Astrocyte (in vitro differentiated cells and primary cell): ENCODE results near the gene AHDC1.

Source experiments
- EZH2 ChIP-seq: IDR thresholded peaks from 2 replicates; pipeline ENCODE4 v1.6.1; 2012; ENCODE audit warnings: mild to moderate bottlenecking, low read length, inconsistent platforms; ENCODE audit not compliant: insufficient read depth
- TF ChIP-seq, protein P1 (sequence below): IDR thresholded peaks from 2 replicates; pipeline ENCODE4 v1.5.1; 2011; ENCODE audit warnings: low read depth, mild to moderate bottlenecking, inconsistent platforms, low read length, moderate library complexity; ENCODE audit not compliant: insufficient read depth

DNA sequence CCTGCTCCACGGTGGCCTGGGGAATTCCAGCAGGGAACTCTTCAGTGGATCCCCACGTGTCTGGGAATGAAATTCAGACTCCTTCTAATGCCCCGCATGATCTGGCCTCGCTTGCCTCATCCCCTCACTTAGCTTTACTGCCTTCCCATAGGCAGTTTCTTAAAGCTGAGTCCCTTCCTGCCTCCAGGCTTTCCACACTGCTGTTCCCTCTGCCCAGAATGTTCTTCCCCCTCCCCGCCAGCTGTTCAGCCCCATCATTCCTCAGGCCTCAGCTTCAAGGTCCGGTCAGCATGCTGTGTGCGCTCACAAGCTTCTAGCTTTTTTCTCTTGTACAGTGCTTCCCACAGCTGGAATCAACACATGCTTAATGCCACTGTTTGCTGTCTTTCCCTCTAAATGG, 59.1 kb downstream of the AHDC1 start:
- TF ChIP-seq, protein P1, sequence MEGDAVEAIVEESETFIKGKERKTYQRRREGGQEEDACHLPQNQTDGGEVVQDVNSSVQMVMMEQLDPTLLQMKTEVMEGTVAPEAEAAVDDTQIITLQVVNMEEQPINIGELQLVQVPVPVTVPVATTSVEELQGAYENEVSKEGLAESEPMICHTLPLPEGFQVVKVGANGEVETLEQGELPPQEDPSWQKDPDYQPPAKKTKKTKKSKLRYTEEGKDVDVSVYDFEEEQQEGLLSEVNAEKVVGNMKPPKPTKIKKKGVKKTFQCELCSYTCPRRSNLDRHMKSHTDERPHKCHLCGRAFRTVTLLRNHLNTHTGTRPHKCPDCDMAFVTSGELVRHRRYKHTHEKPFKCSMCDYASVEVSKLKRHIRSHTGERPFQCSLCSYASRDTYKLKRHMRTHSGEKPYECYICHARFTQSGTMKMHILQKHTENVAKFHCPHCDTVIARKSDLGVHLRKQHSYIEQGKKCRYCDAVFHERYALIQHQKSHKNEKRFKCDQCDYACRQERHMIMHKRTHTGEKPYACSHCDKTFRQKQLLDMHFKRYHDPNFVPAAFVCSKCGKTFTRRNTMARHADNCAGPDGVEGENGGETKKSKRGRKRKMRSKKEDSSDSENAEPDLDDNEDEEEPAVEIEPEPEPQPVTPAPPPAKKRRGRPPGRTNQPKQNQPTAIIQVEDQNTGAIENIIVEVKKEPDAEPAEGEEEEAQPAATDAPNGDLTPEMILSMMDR: no peak
- no peak for TF ChIP-seq EZH2
